HAP-1 (cell line): Measurements from ENCODE around the gene CLMN.
A peak's percentile ranks its signal among the peaks of the same experiment; 100 is the strongest.

ENCODE experiments used
- DNase-seq, 2 experiments: peaks; one replicate each; pipeline ENCODE4 v3.0.0-alpha.2; 2016 to 2020; ENCODE audit warnings: low spot score in 2 of 2
- H3K27me3 ChIP-seq: fragments of 250-450 bp; sonication (Bioruptor Pico); 2 replicates; pipeline ENCODE4 v1.5.1; 2020; ENCODE audit warnings: low read depth, mild to moderate bottlenecking, moderate library complexity
- H3K36me3 ChIP-seq: fragments of 250-450 bp; sonication (Bioruptor Pico); replicated peaks from 2 replicates; pipeline ENCODE4 v1.5.1; 2020; ENCODE audit warnings: mild to moderate bottlenecking
- H3K4me1 ChIP-seq: fragments of 250-450 bp; sonication (Bioruptor Pico); 2 replicates; pipeline ENCODE4 v1.5.1; 2020; ENCODE audit warnings: mild to moderate bottlenecking
- H3K4me3 ChIP-seq: fragments of 250-450 bp; sonication (Bioruptor Pico); 2 replicates; pipeline ENCODE4 v1.5.1; 2020; ENCODE audit warnings: mild to moderate bottlenecking, moderate library complexity
- H3K9me3 ChIP-seq: fragments of 250-450 bp; sonication (Bioruptor Pico); 2 replicates; pipeline ENCODE4 v1.5.1; 2020; ENCODE audit warnings: mild to moderate bottlenecking, moderate library complexity
- in situ Hi-C: fragments of 300-500 bp; cut with MboI; formaldehyde crosslinking; loops from 3 replicates; pipeline ENCODE4 v1.14.3; 2020; ENCODE audit warnings: low sequenced_read_pairs, inconsistent platforms, mixed read lengths

Gene CLMN

GRCh38 chr14:95272057-95272456 is 47.7 kb downstream of the CLMN start:
- in situ Hi-C loops, result no loop called here
- Histone ChIP-seq H3K27me3 (no peaks in the 10 kb centered on the region; the same call in 1 of the 2 replicates), H3K4me3 (no peak overlapping the region), H3K9me3 (no peaks in the 10 kb centered on the region), H3K4me1 (no peaks in the 10 kb centered on the region), H3K36me3 (no peaks in the 10 kb centered on the region)
- DNase-seq, result peak in 1 of 2 experiments; percentile 19

GRCh38 chr14:95270203-95270602 is 49.5 kb downstream of the CLMN start:
- DNase-seq, result no peak
- Histone ChIP-seq H3K4me1 (no peaks in the 10 kb centered on the region), H3K27me3 (no peaks in the 10 kb centered on the region; the same call in 1 of the 2 replicates), H3K9me3 (no peaks in the 10 kb centered on the region), H3K4me3 (no peak overlapping the region), H3K36me3 (no peaks in the 10 kb centered on the region)
- in situ Hi-C loops, result no loop called here

DNA sequence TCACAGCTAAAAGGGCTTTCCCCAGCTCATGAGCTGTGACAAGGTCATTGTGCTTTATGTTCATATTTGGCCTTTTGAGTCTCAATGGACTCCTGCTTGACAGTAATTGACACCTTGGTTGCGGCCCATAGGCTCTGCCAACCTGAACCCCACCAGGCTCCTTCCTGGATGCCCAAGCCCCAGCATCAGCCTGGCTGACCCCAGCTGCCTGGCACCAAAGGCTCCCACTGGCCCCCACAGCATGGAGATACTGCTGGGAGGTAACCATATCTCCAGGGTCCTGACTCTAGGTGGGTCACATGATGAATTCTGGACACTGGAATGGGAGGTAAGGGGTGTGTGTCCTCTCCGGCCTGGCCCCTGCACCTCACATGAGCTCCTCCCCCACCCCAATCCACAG is 50.2 kb downstream of the CLMN start:
- no peak overlapping the region for H3K4me3 ChIP-seq
- no peak for DNase-seq
- no peaks in the 10 kb centered on the region for H3K9me3 ChIP-seq
- H3K27me3 ChIP-seq, result no peaks in the 10 kb centered on the region; the same call in 1 of the 2 replicates
- no peaks in the 10 kb centered on the region for H3K36me3 ChIP-seq
- in situ Hi-C loops, result no loop called here
- no peaks in the 10 kb centered on the region for H3K4me1 ChIP-seq

GRCh38 chr14:95268350-95268749 is 51.4 kb downstream of the CLMN start:
- Histone ChIP-seq H3K36me3 (no peaks in the 10 kb centered on the region), H3K4me3 (no peak overlapping the region), H3K9me3 (no peaks in the 10 kb centered on the region), H3K27me3 (no peaks in the 10 kb centered on the region; the same call in 1 of the 2 replicates), H3K4me1 (no peaks in the 10 kb centered on the region)
- in situ Hi-C loops, result no loop called here
- no peak for DNase-seq

DNA sequence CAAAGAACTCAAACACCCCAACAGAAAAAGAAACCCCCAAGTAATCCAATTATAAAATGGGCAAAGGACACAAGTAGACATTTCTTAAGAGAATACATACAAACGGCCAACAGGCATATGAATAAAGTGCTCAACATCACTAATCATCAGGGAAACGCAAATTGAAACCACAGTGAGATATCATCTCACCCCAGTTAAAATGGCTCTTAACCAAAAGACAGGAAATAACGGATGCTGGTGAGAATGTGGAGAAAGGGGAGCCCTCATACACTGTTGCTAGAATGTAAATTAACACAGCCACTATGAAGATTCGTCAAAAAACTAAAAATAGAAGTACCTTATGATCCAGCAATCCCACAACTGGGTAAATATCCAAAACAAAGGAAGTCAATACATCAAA is 52.4 kb downstream of the CLMN start:
- DNase-seq, result no peak
- no peaks in the 10 kb centered on the region; the same call in 1 of the 2 replicates for H3K27me3 ChIP-seq
- in situ Hi-C loops, result no loop called here
- no peaks in the 10 kb centered on the region for H3K9me3 ChIP-seq
- no peaks in the 10 kb centered on the region for H3K36me3 ChIP-seq
- no peak overlapping the region for H3K4me3 ChIP-seq
- H3K4me1 ChIP-seq, result no peaks in the 10 kb centered on the region

DNA sequence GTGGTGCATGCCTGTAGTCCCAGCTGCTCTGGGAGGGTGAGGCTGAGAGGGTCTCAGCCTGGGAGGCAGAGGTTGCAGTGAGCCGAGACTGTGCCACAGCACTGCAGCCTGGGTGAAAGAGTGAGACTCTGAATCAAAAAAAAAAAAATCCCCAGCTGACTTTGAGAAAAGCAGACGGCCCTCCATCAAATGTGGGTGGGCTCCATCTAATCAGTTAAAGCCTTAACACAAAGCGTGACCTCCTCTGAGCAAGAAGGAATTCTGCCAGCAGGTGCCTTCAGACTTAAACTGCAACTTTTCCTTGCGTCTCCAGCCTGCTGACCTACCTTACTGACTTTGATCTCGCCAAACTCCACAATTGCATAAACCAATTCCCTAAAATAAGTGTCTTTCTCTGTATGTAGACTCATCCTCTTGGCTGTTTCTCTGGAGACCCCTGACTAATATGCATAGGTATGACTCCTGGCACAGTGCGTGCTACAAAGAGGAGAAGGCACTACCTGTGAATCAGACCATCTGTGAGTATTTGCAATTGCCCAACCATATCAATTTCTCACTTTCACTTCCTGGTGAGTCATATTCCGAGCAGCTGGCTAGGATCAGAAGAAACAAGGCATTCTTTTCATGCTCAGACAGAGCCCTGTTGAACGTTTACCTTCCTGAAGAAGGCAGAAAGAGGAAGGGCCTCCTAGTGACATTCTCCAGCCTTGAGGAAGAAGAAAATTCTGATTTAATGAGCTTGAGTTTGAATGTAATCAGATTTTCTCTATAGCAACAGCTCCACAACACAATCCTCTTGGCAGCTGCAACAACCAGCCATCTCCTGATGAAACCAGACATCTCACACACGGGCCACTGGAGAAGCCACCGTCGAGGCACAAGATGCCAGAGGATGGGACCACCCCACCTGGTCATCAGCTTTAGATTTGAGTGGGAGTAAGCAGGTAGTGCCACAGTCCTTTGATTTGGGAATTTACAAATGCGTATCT is 54.3 kb downstream of the CLMN start:
- Histone ChIP-seq H3K36me3 (no peaks in the 10 kb centered on the region), H3K9me3 (no peaks in the 10 kb centered on the region), H3K27me3 (no peaks in the 10 kb centered on the region; the same call in 1 of the 2 replicates), H3K4me3 (no peak overlapping the region), H3K4me1 (no peaks in the 10 kb centered on the region)
- in situ Hi-C loops, result no loop called here
- no peak for DNase-seq

- DNase-seq, result no peak
- in situ Hi-C loops, result no loop called here
- Histone ChIP-seq H3K9me3 (no peaks in the 10 kb centered on the region), H3K4me1 (no peaks in the 10 kb centered on the region), H3K4me3 (no peak overlapping the region), H3K27me3 (no peaks in the 10 kb centered on the region; the same call in 1 of the 2 replicates), H3K36me3 (no peaks in the 10 kb centered on the region)
These were observed 55.3 kb downstream of the CLMN start for GRCh38 chr14:95264271-95264973.

DNA sequence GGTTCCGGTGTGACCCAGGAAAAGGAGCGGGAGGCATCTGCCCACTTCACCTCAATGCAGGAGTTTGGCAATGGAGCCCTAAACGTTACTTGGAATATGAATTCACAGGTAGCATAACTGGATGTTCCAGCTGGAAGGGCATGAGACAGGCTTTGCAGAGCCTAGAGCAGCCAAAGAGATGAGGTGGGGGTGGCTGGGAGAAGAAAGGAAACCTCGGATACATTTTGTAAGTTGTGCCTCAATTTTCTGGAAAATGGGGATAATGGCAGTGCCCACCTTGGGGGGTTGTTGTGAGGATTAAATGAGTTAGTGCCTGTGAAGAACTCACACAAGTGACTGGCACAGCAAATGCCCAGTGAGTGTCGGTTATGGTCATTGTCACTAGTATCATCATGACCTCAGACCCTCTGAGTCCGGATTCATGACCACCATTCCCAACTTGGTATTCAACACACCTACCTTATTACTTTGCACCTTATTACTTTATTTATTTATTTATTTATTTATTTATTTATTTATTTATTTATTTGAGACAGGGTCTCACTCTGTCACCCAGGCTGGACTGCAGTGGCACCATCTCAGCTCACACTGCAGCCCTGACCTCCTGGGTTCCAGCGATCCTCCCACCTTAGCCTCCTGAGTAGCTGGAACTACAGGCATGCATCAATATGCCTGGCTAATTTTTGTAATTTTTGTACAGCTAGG is 56.0 kb downstream of the CLMN start:
- no peaks in the 10 kb centered on the region for H3K36me3 ChIP-seq
- H3K4me3 ChIP-seq, result no peak overlapping the region
- no peak for DNase-seq
- no peaks in the 10 kb centered on the region for H3K9me3 ChIP-seq
- H3K27me3 ChIP-seq, result no peaks in the 10 kb centered on the region; the same call in 1 of the 2 replicates
- in situ Hi-C loops, result no loop called here
- H3K4me1 ChIP-seq, result no peaks in the 10 kb centered on the region

GRCh38 chr14:95262511-95262891 is 57.2 kb downstream of the CLMN start:
- Histone ChIP-seq H3K9me3 (no peaks in the 10 kb centered on the region), H3K27me3 (no peaks in the 10 kb centered on the region), H3K4me1 (no peaks in the 10 kb centered on the region), H3K4me3 (no peak overlapping the region), H3K36me3 (no peaks in the 10 kb centered on the region)
- in situ Hi-C loops, result no loop called here
- no peak for DNase-seq

DNA sequence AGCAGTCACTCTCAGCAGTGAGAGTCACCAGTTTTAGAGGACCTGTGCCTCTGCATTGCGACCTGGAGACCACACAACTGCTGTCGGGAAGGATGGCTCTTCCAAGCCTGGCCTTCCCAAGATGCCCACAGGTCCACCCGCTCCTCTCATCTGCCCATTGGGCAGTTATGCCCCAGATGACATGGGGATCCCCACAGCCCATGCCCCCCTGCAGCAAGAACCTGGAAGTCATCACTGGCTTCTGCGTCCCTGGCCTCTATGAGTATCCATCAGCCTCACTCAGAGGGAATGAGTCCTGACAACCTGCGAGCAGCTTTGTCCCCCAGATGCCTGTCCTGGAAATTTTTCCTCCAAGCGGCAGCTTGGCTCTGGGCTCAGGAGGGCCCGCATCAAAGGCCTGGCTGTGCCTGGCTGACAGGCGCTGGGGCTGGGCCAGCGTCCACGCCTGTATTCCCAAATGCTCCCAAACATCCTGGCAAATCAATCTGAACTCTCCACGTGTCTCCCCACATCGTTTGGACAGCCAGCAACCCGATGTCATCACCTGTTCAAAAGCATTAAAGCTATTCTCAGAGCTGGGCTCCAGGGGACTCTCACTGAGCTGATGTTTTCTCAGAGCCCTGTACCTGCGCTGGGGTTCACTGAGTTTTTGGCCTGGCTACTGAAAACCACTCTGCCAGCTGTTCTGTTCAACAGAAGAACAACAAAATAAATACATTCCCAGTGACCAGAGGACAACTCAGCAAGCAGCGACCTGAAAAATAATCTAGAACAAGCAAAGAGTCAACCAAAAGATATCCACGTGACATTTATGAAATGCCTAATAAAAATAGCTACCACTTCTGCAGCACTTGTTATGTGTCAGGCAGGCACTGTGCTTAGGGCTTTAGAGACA is 57.8 kb downstream of the CLMN start:
- H3K36me3 ChIP-seq, result no peaks in the 10 kb centered on the region
- in situ Hi-C loops, result no loop called here
- no peaks in the 10 kb centered on the region for H3K9me3 ChIP-seq
- no peaks in the 10 kb centered on the region for H3K27me3 ChIP-seq
- DNase-seq, result no peak
- no peaks in the 10 kb centered on the region for H3K4me1 ChIP-seq
- no peak overlapping the region for H3K4me3 ChIP-seq

- no peaks in the 10 kb centered on the region for H3K9me3 ChIP-seq
- DNase-seq, result no peak
- H3K4me3 ChIP-seq, result no peak overlapping the region
- in situ Hi-C loops, result no loop called here
- no peaks in the 10 kb centered on the region; the same call in 1 of the 2 replicates for H3K4me1 ChIP-seq
- no peaks in the 10 kb centered on the region for H3K36me3 ChIP-seq
- H3K27me3 ChIP-seq, result no peaks in the 10 kb centered on the region
These were observed 59.0 kb downstream of the CLMN start for GRCh38 chr14:95260537-95261361.
